ENCODE measurements around the gene GTF3C4.

GRCh38 chr9:132662152-132662945, 7.9 kb upstream of the GTF3C4 start:
- TF ChIP-seq, protein P1, sequence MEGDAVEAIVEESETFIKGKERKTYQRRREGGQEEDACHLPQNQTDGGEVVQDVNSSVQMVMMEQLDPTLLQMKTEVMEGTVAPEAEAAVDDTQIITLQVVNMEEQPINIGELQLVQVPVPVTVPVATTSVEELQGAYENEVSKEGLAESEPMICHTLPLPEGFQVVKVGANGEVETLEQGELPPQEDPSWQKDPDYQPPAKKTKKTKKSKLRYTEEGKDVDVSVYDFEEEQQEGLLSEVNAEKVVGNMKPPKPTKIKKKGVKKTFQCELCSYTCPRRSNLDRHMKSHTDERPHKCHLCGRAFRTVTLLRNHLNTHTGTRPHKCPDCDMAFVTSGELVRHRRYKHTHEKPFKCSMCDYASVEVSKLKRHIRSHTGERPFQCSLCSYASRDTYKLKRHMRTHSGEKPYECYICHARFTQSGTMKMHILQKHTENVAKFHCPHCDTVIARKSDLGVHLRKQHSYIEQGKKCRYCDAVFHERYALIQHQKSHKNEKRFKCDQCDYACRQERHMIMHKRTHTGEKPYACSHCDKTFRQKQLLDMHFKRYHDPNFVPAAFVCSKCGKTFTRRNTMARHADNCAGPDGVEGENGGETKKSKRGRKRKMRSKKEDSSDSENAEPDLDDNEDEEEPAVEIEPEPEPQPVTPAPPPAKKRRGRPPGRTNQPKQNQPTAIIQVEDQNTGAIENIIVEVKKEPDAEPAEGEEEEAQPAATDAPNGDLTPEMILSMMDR (conservative IDR thresholded peaks at IDR 0.05; ENCODE audit: low read depth in 2 of 2): no peak
- no peak for TF ChIP-seq EZH2 (IDR thresholded peaks at IDR 0.05; ENCODE audit: low read depth, unreplicated experiment)
- no peak for TF ChIP-seq POLR2AphosphoS5 (IDR thresholded peaks at IDR 0.05; ENCODE audit: low read depth)
- no peak for TF ChIP-seq CREB1 (CRISPR knock-in tag; IDR thresholded peaks at IDR 0.05; ENCODE audit: low read depth)
- TF ChIP-seq REST (IDR thresholded peaks at IDR 0.05; ENCODE audit: unreplicated experiment): no peak
- TF ChIP-seq EZH2phosphoT487 (IDR thresholded peaks at IDR 0.05; ENCODE audit: unreplicated experiment): no peak
- TF ChIP-seq JUNB (IDR thresholded peaks at IDR 0.05; ENCODE audit: unreplicated experiment): no peak
- no peak for TF ChIP-seq STAT1 (IDR thresholded peaks at IDR 0.05; ENCODE audit: unreplicated experiment)
- TF ChIP-seq ZNF462 (CRISPR knock-in tag; IDR thresholded peaks at IDR 0.05): no peak

Data from GM23338 (cell line).